Activated gamma-delta T cell treated with anti-CD3 and anti-CD28 coated beads, Interleukin-2, amount 50 U/mL, for 16 hours (primary cell): Measurements from ENCODE around the gene CRPPA.
"Not testable (repeated sequence)": the region's sequence is repeated elsewhere in the genome, so short reads cannot be mapped to it uniquely, and the experiment has no call there.

Source experiments
- DNase-seq: peaks from one replicate; pipeline ENCODE4 v3.0.0-alpha.2; 2020; ENCODE audit warnings: low read depth

The CRPPA gene

DNA sequence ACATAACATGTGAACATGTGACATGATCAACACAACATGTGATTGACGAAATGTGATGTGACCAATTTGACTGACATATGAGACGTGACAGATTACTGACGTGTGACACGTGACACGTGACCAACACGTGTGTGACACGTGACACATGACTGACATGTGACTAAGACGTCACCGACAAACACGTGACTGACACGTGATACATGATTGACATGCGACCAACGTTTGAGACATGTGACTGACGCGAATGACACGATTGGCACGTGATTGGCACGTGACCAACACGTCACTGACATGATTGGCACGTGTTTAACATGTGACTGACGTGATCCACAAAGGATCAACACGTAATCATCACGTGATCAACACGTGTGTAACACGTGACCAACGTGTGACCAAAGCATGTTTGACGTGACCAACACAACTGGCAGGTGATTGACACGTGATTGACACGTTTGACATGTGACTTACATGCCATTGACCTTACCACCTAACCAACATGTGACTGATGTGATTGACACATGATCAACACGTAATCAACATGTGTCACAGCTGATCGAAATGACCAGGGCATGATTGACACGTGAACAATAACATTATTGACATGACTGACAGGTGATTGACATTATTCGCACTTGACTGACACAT lies 23.7 kb downstream of the CRPPA start:
- no peak for DNase-seq

DNA sequence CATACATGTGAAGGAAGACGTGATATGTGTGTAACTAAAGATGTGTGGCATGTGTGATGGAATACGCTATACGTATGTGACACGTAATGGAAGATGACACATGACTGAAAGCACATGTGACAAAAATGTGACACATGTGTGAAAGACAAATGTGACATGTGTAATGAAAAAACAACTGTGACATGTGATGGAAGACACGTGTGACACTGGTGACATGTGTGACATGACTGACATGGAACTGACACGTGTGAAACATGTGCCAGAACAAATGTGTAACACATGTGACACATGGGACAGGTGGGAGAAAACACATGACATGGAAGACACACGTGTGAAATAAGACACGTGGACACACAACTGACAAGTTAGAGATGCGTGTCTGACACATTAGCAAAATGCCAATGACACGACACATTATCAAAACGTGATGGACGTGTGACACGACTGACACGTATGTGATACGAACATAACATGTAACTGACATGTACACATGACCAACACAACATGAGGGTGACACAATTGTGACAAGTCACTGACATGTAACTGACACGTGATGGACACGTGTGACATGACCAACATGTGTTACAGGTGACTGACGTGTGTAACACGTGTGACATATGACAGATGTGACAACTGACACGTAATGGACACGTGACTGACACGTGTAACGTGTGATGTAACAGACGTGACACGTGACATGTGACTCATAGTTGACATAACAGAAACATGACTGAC lies 24.4 kb downstream of the CRPPA start:
- DNase-seq, result no peak

DNA sequence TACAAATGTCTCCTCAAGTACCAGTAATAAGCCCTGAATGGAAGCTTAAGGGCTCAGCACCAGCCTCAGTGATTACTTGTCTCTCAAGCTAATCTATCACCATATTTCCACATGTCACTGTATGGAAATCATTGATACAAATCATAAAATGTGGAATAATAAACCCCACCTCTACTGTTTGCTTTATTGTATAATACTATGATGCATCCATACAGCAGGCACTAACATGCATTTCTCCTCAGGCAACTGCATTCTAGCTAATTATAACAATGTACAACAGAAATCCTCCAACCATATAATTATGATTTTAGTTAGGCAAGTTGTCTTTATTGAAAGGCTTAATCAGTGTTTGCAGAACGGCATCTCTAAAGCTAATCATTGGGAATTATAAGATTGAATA lies 26.2 kb downstream of the CRPPA start:
- DNase-seq, result no peak

DNA sequence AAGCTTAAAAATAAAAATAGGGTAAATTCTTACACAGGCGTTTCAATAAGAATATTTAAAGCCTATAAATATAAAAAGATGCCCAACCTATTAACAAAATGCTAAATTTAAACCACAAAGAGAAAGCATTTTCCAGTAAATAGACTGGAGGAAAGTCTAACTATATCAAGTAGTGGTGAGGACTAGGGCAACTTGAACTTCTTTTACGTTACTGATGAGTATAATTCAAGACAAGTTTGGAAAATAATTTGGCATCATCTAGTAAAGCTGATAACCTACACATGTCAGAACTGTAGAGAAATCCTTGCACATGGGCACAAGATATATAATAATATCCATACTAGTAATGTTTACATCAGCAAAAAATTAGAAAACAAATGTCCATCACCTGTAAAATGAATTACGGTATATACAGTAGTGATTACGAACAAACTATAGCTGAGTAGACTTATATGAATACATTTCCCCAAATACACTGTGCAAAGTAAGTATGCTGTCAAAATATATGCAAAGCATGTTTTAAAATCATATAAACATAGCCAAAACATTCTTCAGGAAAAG lies 27.4 kb downstream of the CRPPA start:
- DNase-seq, result no peak

DNA sequence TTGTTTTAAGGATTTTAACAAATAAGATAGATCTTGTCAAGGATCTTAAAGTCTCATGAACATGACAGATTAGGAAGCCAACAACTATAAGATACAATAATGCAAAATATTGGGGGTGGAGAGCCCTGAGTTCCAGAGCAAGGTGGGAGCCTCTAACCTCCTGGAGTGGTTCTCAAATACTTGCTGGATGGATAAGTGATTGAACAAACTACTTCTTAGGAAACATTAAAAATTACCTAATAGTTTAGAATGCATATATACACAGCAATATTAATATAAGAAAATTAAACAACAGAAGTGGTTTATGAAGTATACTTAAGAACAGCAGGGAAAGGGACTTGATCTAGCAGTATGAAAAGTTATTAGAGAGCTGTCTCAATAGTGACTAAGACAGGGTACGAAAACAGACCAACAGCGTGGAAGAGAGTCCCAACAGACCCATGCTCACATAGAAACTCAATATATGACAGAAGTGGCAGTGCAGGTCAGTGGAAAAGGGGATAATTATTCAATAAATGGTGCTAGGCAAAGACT lies 28.3 kb downstream of the CRPPA start:
- no peak for DNase-seq

DNA sequence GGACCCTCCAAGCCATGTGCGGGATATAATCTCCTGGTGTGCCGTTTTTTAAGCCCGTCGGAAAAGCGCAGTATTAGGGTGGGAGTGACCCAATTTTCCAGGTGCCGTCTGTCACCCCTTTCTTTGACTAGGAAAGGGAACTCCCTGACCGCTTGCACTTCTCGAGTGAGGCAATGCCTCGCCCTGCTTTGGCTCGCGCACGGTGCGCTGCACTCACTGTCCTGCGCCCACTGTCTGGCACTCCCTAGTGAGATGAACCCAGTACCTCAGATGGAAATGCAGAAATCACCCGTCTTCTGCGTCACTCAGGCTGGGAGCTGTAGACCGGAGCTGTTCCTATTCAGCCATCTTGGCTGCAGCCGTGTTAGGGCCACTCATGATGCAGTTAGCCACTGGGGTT lies 37.6 kb downstream of the CRPPA start:
- DNase-seq, result not testable (repeated sequence)

DNA sequence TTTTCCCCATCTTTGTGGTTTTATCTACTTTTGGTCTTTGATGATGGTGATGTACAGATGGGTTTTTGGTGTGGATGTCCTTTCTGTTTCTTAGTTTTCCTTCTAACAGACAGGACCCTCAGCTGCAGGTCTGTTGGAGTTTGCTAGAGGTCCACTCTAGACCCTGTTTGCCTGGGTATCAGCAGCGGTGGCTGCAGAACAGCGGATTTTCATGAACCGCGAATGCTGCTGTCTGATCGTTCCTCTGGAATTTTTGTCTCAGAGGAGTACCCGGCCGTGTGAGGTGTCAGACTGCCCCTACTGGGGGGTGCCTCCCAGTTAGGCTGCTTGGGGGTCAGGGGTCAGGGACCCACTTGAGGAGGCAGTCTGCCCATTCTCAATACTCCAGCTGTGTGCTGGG lies 38.2 kb downstream of the CRPPA start:
- DNase-seq, result not testable (repeated sequence)
